HCT116 (cell line): ENCODE results near the gene RALGPS1. TPM values are rescaled to one million over a fixed set of nuclear protein-coding genes. Genes with fewer than 3 reads are reported as not detected.

Source experiments
- ATAC-seq: fragments of 200-7000 bp; cut with Tn5 transposase; 2 replicates; pipeline ENCODE4 v1.9.1; 2020; ENCODE audit warnings: mild to moderate bottlenecking, moderate library complexity
- BruUV-seq: library from RNA; stranded (reverse); fragments of 400-500 nt; replicated peaks from 2 replicates; lab custom pipeline; 2021; lab: Mats Ljungman, UMichigan
- CTCF ChIA-PET: fragments of 300-600 bp; sonication (Branson Sonifier 250); formaldehyde crosslinking; loops from one replicate; lab custom pipeline; 2021; ENCODE audit warnings: antibody characterized with exemption; lab: Charles Lee
- POLR2A ChIA-PET: fragments of 300-600, 350-600 bp; sonication (Branson Sonifier 250); formaldehyde crosslinking; loops from one replicate; lab custom pipeline; 2021; ENCODE audit warnings: antibody characterized with exemption; lab: Charles Lee
- RAD21 ChIA-PET, 2 experiments: fragments of 300-600 bp; sonication (Branson Sonifier 250); formaldehyde crosslinking; loops; one replicate each; lab custom pipeline; 2023; ENCODE audit warnings: low total read pairs in 2 of 2; ENCODE audit not compliant: uncharacterized antibody in 2 of 2, unreplicated experiment in 2 of 2, low non-redundant PET in 1 of 2; lab: Charles Lee
- DNase-seq: peaks from one replicate; pipeline ENCODE4 v3.0.0-alpha.2; 2010; ENCODE audit warnings: low read depth, low spot score
- H2AFZ ChIP-seq: fragments of 200-600 bp; shearing (Covaris generic), sonication (generic); 2 replicates; pipeline ENCODE4 v1.6.1; 2017; ENCODE audit warnings: low read depth, mixed run types, mixed read lengths, antibody characterized with exemption, low read length; ENCODE audit not compliant: poor library complexity, severe bottlenecking
- H3K27ac ChIP-seq: 2 replicates; pipeline ENCODE4 v1.5.1; 2012; ENCODE audit warnings: low read depth, low read length
- H3K27me3 ChIP-seq: fragments of 200-600 bp; sonication (generic); 2 replicates; pipeline ENCODE4 v1.6.1; 2016; ENCODE audit warnings: mixed run types, low read length, mixed read lengths; ENCODE audit not compliant: insufficient read depth
- H3K36me3 ChIP-seq, 2 experiments: fragments of 200-500 bp in 1 of 2; fragments of 200-600 bp in 1 of 2; sonication (Bioruptor generic) in 1 of 2; sonication (generic) in 1 of 2; 2 replicates each; pipeline versions ENCODE4 v1.5.1 to v1.6.1; 2014 to 2016; ENCODE audit warnings: low read length in 2 of 2, inconsistent platforms in 1 of 2, mixed read lengths in 1 of 2, mixed run types in 1 of 2; ENCODE audit not compliant: insufficient read depth in 2 of 2, control insufficient read depth in 1 of 2
- H3K4me1 ChIP-seq, 2 experiments: fragments of 200-600 bp in 1 of 2; sonication (generic) in 1 of 2; 2 replicates each; pipeline versions ENCODE4 v1.5.1 to v1.6.1; 2012 to 2017; ENCODE audit warnings: low read length in 2 of 2, inconsistent platforms in 1 of 2, mild to moderate bottlenecking in 1 of 2, mixed read lengths in 1 of 2, mixed run types in 1 of 2, moderate library complexity in 1 of 2; ENCODE audit not compliant: insufficient read depth in 2 of 2, control insufficient read depth in 1 of 2
- H3K4me2 ChIP-seq: fragments of 200-600 bp; sonication (generic); 2 replicates; pipeline ENCODE4 v1.6.1; 2017; ENCODE audit warnings: mixed run types, low read length, mixed read lengths
- H3K4me3 ChIP-seq, 2 experiments: fragments of 200-600 bp in 1 of 2; sonication (generic) in 1 of 2; replicated peaks in 1 of 2; 2 replicates each; pipeline ENCODE4 v1.5.1; 2011 to 2016; ENCODE audit warnings: low read length in 2 of 2, control low read depth in 1 of 2, low read depth in 1 of 2, mild to moderate bottlenecking in 1 of 2, mixed read lengths in 1 of 2, mixed run types in 1 of 2
- H3K79me2 ChIP-seq: fragments of 200-600 bp; sonication (generic); 2 replicates; pipeline ENCODE4 v1.6.1; 2017; ENCODE audit warnings: mild to moderate bottlenecking, mixed run types, low read length, moderate library complexity, mixed read lengths; ENCODE audit not compliant: insufficient read depth
- H3K9ac ChIP-seq: fragments of 200-600 bp; sonication (generic); 2 replicates; pipeline ENCODE4 v1.6.1; 2016; ENCODE audit warnings: low read length, mixed read lengths
- H3K9me2 ChIP-seq: fragments of 200-600 bp; sonication (generic), shearing (Covaris generic); 2 replicates; pipeline ENCODE4 v1.6.1; 2017; ENCODE audit warnings: mixed run types, mild to moderate bottlenecking, moderate library complexity; ENCODE audit not compliant: insufficient read depth
- H3K9me3 ChIP-seq, 2 experiments: fragments of 200-500 bp in 1 of 2; fragments of 200-600 bp in 1 of 2; sonication (Bioruptor generic) in 1 of 2; sonication (generic) in 1 of 2; 2 replicates each; pipeline ENCODE4 v1.6.1; 2014 to 2017; ENCODE audit warnings: low read length in 2 of 2, mixed read lengths in 2 of 2, inconsistent platforms in 1 of 2, low read depth in 1 of 2, mild to moderate bottlenecking in 1 of 2, mixed run types in 1 of 2, moderate library complexity in 1 of 2; ENCODE audit not compliant: control insufficient read depth in 1 of 2, insufficient read depth in 1 of 2
- H4K20me1 ChIP-seq: fragments of 200-600 bp; sonication (generic), shearing (Covaris generic); 2 replicates; pipeline ENCODE4 v1.6.1; 2017; ENCODE audit warnings: mixed run types, mild to moderate bottlenecking, moderate library complexity; ENCODE audit not compliant: insufficient read depth
- ATF3 ChIP-seq: IDR thresholded peaks from 2 replicates; pipeline ENCODE4 v1.6.1; 2012
- CEBPB ChIP-seq: IDR thresholded peaks from 2 replicates; pipeline ENCODE4 v1.6.1; 2012; ENCODE audit warnings: low read depth
- CTCF ChIP-seq, 3 experiments: fragments of 200-600 bp in 1 of 3; sonication (generic) in 1 of 3; IDR thresholded peaks in 2 of 3; conservative IDR thresholded peaks in 1 of 3; 2 replicates each; pipeline ENCODE4 v1.5.1; 2012 to 2017; ENCODE audit warnings: low read depth in 2 of 3, low read length in 2 of 3, antibody characterized with exemption in 1 of 3, borderline replicate concordance in 1 of 3, control low read depth in 1 of 3, mild to moderate bottlenecking in 1 of 3, mixed read lengths in 1 of 3, mixed run types in 1 of 3, moderate library complexity in 1 of 3; ENCODE audit not compliant: insufficient read depth in 1 of 3
- EGR1 ChIP-seq: IDR thresholded peaks from 2 replicates; pipeline ENCODE4 v1.6.1; 2012; ENCODE audit warnings: low read depth
- EZH2 ChIP-seq: fragments of 200-600 bp; sonication (generic); IDR thresholded peaks from 2 replicates; pipeline ENCODE4 v1.6.1; 2017; ENCODE audit warnings: antibody characterized with exemption, mixed run types
- EZH2phosphoT487 ChIP-seq: fragments of 200-600 bp; IDR thresholded peaks from 2 replicates; pipeline ENCODE4 v1.6.1; 2018; ENCODE audit warnings: antibody characterized with exemption, borderline replicate concordance
- FOSL1 ChIP-seq: IDR thresholded peaks from 2 replicates; pipeline ENCODE4 v1.6.1; 2012; ENCODE audit warnings: low read depth
- POLR2A ChIP-seq: IDR thresholded peaks from 2 replicates; pipeline ENCODE4 v1.7.0; 2011; ENCODE audit warnings: borderline replicate concordance; ENCODE audit not compliant: insufficient read depth, insufficient read length; ENCODE audit errors: extremely low read depth
- SIN3A ChIP-seq: IDR thresholded peaks from 2 replicates; pipeline ENCODE4 v1.6.1; 2012; ENCODE audit warnings: low read depth
- SP1 ChIP-seq: IDR thresholded peaks from 2 replicates; pipeline ENCODE4 v1.6.1; 2012; ENCODE audit warnings: low read depth
- TCF7L2 ChIP-seq: IDR thresholded peaks from 2 replicates; pipeline ENCODE4 v1.7.0; 2011; ENCODE audit warnings: borderline replicate concordance, inconsistent platforms; ENCODE audit not compliant: insufficient read depth, insufficient read length; ENCODE audit errors: extremely low read depth
- ZBTB33 ChIP-seq: IDR thresholded peaks from 2 replicates; pipeline ENCODE4 v1.6.1; 2011; ENCODE audit warnings: mild to moderate bottlenecking, low read length, moderate library complexity; ENCODE audit not compliant: insufficient replicate concordance; ENCODE audit errors: extremely low read depth
- ZFX ChIP-seq: fragments of 450-650 bp; IDR thresholded peaks from 2 replicates; pipeline ENCODE4 v1.6.1; 2017
- ZNF274 ChIP-seq: fragments of 200-500 bp; sonication (Bioruptor generic); IDR thresholded peaks from 2 replicates; pipeline ENCODE4 v1.6.1; 2014; ENCODE audit warnings: mild to moderate bottlenecking, low read depth, low read length, inconsistent platforms
- intact Hi-C: fragments of 100-400 bp; cut with micrococcal nuclease; formaldehyde crosslinking; loops from 2 replicates; pipeline ENCODE4 v1.10.0; 2022
- total RNA-seq: library from RNA; stranded (reverse); gene quantifications from one replicate; pipeline ENCODE4 v1.2.1, GENCODE V29; 2021; ENCODE audit not compliant: unreplicated experiment
- TF ChIP-seq, protein P1 (sequence below): IDR thresholded peaks from 2 replicates; pipeline ENCODE4 v1.6.1; 2012

RALGPS1 gene
- total RNA-seq, 1 experiment from 2014 or later = 7.6 TPM

GRCh38 chr9:127077644-127077946 lies 163.0 kb downstream of the RALGPS1 start (continued):
- TF ChIP-seq, protein P1, sequence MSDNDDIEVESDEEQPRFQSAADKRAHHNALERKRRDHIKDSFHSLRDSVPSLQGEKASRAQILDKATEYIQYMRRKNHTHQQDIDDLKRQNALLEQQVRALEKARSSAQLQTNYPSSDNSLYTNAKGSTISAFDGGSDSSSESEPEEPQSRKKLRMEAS = no peak
- TF ChIP-seq CTCF (IDR thresholded peaks at IDR 0.05 in 2 of 3, conservative IDR thresholded peaks at IDR 0.05 in 1 of 3; ENCODE audit: borderline replicate concordance in 1 of 3, insufficient read depth in 1 of 3, low read depth in 2 of 3, low read length in 2 of 3) (no peak), FOSL1 (no peak), ZNF274 (no peak), EZH2 (no peak), TCF7L2 (no peak)

DNA sequence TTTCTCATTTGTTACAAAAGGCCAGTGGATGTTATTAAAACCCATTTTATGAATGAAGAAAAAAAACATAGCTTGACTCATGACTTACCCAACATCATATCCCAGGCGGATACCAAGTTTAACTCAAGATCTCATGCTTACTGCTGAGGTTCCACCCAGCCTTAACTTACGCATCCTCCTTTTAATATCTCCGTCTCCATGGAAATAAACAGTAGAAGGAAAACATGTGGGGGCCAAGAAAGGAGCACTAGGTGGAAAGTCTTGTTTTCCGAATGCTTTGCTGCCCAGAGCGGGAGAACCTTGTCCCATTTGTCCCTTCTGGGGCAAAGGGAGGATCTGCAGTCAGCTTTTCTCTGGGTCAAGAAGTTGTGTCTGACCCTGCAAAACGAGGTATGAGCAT lies 163.8 kb downstream of the RALGPS1 start:
- Histone ChIP-seq H3K9ac (no peak overlapping the region), H3K4me2 (no peak overlapping the region), H3K4me1 (peaks cover 4 to 21% of the 10 kb centered on the region in 2 experiments; a peak in 3 of 4 replicates), H2AFZ (no peak overlapping the region), H3K4me3 (no peak overlapping the region), H4K20me1 (no peaks in the 10 kb centered on the region), H3K9me3 (no peaks in the 10 kb centered on the region), H3K27me3 (no peaks in the 10 kb centered on the region), H3K79me2 (no peaks in the 10 kb centered on the region), H3K27ac (no peak overlapping the region), H3K9me2 (no peaks in the 10 kb centered on the region), H3K36me3 (no peaks in the 10 kb centered on the region)
- no peak for ATAC-seq
- RAD21 ChIA-PET = no interaction called here
- DNase-seq = no peak
- TF ChIP-seq EGR1 (no peak), ATF3 (no peak), TCF7L2 (no peak), ZBTB33 (no peak), POLR2A (no peak), CTCF (IDR thresholded peaks at IDR 0.05 in 2 of 3, conservative IDR thresholded peaks at IDR 0.05 in 1 of 3; ENCODE audit: borderline replicate concordance in 1 of 3, insufficient read depth in 1 of 3, low read depth in 2 of 3, low read length in 2 of 3) (no peak), FOSL1 (no peak), EZH2phosphoT487 (no peak), SIN3A (no peak), CEBPB (no peak), ZFX (no peak), ZNF274 (no peak), SP1 (no peak)
- TF ChIP-seq, protein P1 = no peak
- POLR2A ChIA-PET = no interaction called here
- intact Hi-C loops = no loop called here
- no TSS peak for BruUV-seq
- CTCF ChIA-PET = no interaction called here
